Calu3 (cell line): ENCODE measurements around the gene RBM23. TPM values are rescaled to one million over a fixed set of nuclear protein-coding genes. Genes with fewer than 3 reads are reported as not detected.
A peak's percentile ranks its signal among the peaks of the same experiment; 100 is the strongest.

Experiments
- BruUV-seq: library from RNA; stranded (reverse); fragments of 400-500 nt; replicated peaks from 2 replicates; lab custom pipeline; 2021; lab: Mats Ljungman, UMichigan
- CTCF ChIA-PET: fragments of 300-600 bp; sonication (Branson Sonifier 250); formaldehyde crosslinking; loops from one replicate; lab custom pipeline; 2022; ENCODE audit warnings: antibody characterized with exemption; lab: Charles Lee
- DNase-seq: peaks from one replicate; pipeline ENCODE4 v3.0.0; 2022
- H3K27ac Mint-ChIP-seq: one replicate; pipeline ENCODE4 v1.8.0; 2022; ENCODE audit warnings: mixed read lengths; ENCODE audit not compliant: unreplicated experiment
- H3K27me3 Mint-ChIP-seq: one replicate; pipeline ENCODE4 v1.8.0; 2022; ENCODE audit warnings: mixed read lengths; ENCODE audit not compliant: unreplicated experiment
- H3K36me3 Mint-ChIP-seq: one replicate; pipeline ENCODE4 v1.8.0; 2022; ENCODE audit warnings: mild to moderate bottlenecking, moderate library complexity, mixed read lengths; ENCODE audit not compliant: insufficient read depth, unreplicated experiment
- H3K4me1 Mint-ChIP-seq: one replicate; pipeline ENCODE4 v1.8.0; 2022; ENCODE audit warnings: mild to moderate bottlenecking, low read depth, mixed read lengths; ENCODE audit not compliant: unreplicated experiment
- H3K4me3 Mint-ChIP-seq: one replicate; pipeline ENCODE4 v1.8.0; 2022; ENCODE audit warnings: mild to moderate bottlenecking, low read depth, moderate library complexity, mixed read lengths; ENCODE audit not compliant: unreplicated experiment
- H3K9me3 Mint-ChIP-seq: one replicate; pipeline ENCODE4 v1.8.0; 2022; ENCODE audit warnings: low read depth, mixed read lengths; ENCODE audit not compliant: unreplicated experiment
- intact Hi-C: fragments of 100-400 bp; cut with micrococcal nuclease; formaldehyde crosslinking; loops from one replicate; pipeline ENCODE4 v1.10.0; 2022; ENCODE audit not compliant: unreplicated experiment
- total RNA-seq: library from RNA; stranded (reverse); gene quantifications from 2 replicates; pipeline ENCODE4 v1.2.3, GENCODE V29; 2022
- TF ChIP-seq, protein P1 (sequence below): fragments of 200-600 bp; IDR thresholded peaks from one replicate; pipeline ENCODE4 v1.8.0; 2022; ENCODE audit warnings: antibody characterized with exemption; ENCODE audit not compliant: unreplicated experiment

The RBM23 gene
- total RNA-seq, 1 experiment from 2014 or later: 70.9 TPM

DNA sequence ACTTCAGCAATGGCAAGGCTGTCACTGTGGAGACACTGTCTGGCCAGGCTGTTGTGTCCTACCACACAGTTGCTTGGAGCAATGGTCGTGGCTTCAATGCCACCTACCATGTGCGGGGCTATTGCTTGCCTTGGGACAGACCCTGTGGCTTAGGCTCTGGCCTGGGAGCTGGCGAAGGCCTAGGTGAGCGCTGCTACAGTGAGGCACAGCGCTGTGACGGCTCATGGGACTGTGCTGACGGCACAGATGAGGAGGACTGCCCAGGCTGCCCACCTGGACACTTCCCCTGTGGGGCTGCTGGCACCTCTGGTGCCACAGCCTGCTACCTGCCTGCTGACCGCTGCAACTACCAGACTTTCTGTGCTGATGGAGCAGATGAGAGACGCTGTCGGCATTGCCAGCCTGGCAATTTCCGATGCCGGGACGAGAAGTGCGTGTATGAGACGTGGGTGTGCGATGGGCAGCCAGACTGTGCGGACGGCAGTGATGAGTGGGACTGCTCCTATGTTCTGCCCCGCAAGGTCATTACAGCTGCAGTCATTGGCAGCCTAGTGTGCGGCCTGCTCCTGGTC lies 43.1 kb downstream of the RBM23 start:
- TF ChIP-seq, protein P1, sequence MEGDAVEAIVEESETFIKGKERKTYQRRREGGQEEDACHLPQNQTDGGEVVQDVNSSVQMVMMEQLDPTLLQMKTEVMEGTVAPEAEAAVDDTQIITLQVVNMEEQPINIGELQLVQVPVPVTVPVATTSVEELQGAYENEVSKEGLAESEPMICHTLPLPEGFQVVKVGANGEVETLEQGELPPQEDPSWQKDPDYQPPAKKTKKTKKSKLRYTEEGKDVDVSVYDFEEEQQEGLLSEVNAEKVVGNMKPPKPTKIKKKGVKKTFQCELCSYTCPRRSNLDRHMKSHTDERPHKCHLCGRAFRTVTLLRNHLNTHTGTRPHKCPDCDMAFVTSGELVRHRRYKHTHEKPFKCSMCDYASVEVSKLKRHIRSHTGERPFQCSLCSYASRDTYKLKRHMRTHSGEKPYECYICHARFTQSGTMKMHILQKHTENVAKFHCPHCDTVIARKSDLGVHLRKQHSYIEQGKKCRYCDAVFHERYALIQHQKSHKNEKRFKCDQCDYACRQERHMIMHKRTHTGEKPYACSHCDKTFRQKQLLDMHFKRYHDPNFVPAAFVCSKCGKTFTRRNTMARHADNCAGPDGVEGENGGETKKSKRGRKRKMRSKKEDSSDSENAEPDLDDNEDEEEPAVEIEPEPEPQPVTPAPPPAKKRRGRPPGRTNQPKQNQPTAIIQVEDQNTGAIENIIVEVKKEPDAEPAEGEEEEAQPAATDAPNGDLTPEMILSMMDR: no peak
- intact Hi-C loops: no loop called here
- no peak overlapping the region for H3K4me3 Mint-ChIP-seq
- DNase-seq: no peak
- BruUV-seq: no TSS peak
- H3K9me3 Mint-ChIP-seq: no peaks in the 10 kb centered on the region
- CTCF ChIA-PET: no interaction called here
- peaks cover 8% of the 10 kb centered on the region for H3K4me1 Mint-ChIP-seq
- no peaks in the 10 kb centered on the region for H3K27me3 Mint-ChIP-seq
- no peak overlapping the region for H3K27ac Mint-ChIP-seq
- H3K36me3 Mint-ChIP-seq: peaks cover 55% of the 10 kb centered on the region

DNA sequence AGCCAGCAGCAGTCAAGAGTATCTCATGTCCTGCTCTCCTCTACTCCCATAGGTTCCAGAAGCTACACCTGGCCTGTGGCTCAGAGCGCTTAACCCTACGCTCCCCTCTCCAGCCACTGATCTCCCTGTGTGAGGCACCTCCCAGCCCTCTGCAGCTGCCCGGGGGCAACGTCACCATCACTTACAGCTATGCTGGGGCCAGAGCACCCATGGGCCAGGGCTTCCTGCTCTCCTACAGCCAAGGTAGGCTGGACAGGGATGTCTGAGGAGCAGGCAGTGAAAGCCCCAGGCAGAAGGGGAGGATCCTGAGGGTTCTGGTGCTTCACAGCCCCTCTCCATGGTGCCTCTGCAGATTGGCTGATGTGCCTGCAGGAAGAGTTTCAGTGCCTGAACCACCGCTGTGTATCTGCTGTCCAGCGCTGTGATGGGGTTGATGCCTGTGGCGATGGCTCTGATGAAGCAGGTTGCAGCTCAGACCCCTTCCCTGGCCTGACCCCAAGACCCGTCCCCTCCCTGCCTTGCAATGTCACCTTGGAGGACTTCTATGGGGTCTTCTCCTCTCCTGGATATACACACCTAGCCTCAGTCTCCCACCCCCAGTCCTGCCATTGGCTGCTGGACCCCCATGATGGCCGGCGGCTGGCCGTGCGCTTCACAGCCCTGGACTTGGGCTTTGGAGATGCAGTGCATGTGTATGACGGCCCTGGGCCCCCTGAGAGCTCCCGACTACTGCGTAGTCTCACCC lies 43.8 kb downstream of the RBM23 start:
- no peak overlapping the region for H3K27ac Mint-ChIP-seq
- intact Hi-C loops: no loop called here

GRCh38 chr14:22872833-22873520 lies 46.0 kb downstream of the RBM23 start:
- H3K36me3 Mint-ChIP-seq: peaks cover 46% of the 10 kb centered on the region
- CTCF ChIA-PET: interaction anchor here (0.6 to 2.2 kb wide), 7 partner anchors 16 to 539 kb away, joined by 3 to 6 read pairs (median 4); no protein-coding TSS in a partner anchor
- peak overlapping the region; percentile 80 for H3K4me3 Mint-ChIP-seq
- H3K9me3 Mint-ChIP-seq: no peaks in the 10 kb centered on the region
- no TSS peak for BruUV-seq
- no peak for DNase-seq
- peak overlapping the region; percentile 73 for H3K27ac Mint-ChIP-seq
- intact Hi-C loops: loop anchor here (1.0 kb wide), 1 partner anchor 27 kb away; no protein-coding TSS in a partner anchor
- H3K27me3 Mint-ChIP-seq: no peaks in the 10 kb centered on the region
- H3K4me1 Mint-ChIP-seq: peaks cover 8% of the 10 kb centered on the region
- TF ChIP-seq, protein P1: no peak

More for the DNA sequence above, 43.8 kb downstream of the RBM23 start:
- no peak for DNase-seq
- Mint-ChIP-seq H3K36me3 (peaks cover 56% of the 10 kb centered on the region), H3K4me1 (peaks cover 8% of the 10 kb centered on the region), H3K27me3 (no peaks in the 10 kb centered on the region), H3K4me3 (no peak overlapping the region), H3K9me3 (no peaks in the 10 kb centered on the region)
- CTCF ChIA-PET: no interaction called here
- TF ChIP-seq, protein P1: no peak
- BruUV-seq: no TSS peak

DNA sequence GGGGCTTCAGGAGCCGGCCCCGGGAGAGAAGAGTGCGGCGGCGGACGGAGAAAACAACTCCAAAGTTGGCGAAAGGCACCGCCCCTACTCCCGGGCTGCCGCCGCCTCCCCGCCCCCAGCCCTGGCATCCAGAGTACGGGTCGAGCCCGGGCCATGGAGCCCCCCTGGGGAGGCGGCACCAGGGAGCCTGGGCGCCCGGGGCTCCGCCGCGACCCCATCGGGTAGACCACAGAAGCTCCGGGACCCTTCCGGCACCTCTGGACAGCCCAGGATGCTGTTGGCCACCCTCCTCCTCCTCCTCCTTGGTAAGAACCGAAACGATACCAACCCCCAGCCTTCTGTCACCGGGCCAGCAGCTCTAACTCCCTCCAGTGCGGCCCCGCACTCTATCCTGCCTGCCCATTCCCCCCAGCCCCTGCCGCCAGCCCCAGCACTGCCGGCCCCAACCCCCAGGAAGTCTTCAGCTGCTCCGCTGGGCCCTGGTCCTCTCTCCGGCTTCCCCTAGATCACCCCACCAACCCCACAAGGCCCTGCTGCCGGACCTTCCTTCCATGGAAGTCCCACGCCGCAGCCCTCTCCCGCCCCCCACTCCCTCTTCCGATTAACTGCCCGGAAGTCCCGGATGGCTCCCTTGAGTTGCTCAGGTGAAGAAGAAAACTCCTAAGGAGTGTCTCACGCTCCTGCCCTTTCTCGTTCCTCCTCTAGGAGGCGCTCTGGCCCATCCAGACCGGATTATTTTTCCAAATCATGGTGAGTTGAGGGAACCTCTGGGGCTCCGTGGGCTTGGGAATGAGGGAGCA lies 46.7 kb downstream of the RBM23 start:
- H3K27ac Mint-ChIP-seq: peak overlapping the region; percentile 73
- H3K4me3 Mint-ChIP-seq: peak overlapping the region; percentile 80
- no peaks in the 10 kb centered on the region for H3K9me3 Mint-ChIP-seq
- no peaks in the 10 kb centered on the region for H3K27me3 Mint-ChIP-seq
- H3K4me1 Mint-ChIP-seq: peaks cover 8% of the 10 kb centered on the region
- peaks cover 41% of the 10 kb centered on the region for H3K36me3 Mint-ChIP-seq
- TSS peak; percentile 37 for BruUV-seq
- CTCF ChIA-PET: interaction anchor here (0.6 to 2.2 kb wide), 6 partner anchors 12 to 538 kb away, joined by 3 to 6 read pairs (median 4); no protein-coding TSS in a partner anchor
- TF ChIP-seq, protein P1: peak; percentile 62
- peak; percentile 86 for DNase-seq
- intact Hi-C loops: loop anchor here (1.0 kb wide), 1 partner anchor 28 kb away; no protein-coding TSS in a partner anchor
